H9 (cell line): ENCODE measurements around the gene CD59. TPM values are rescaled to one million over a fixed set of nuclear protein-coding genes. Genes with fewer than 3 reads are reported as not detected.

Source experiments
- DNase-seq: peaks from one replicate; pipeline ENCODE4 v3.0.0-alpha.2; 2017
- H2AFZ ChIP-seq: one replicate; pipeline ENCODE4 v1.6.1; 2013; ENCODE audit warnings: mild to moderate bottlenecking, low read length, control low read depth, moderate library complexity
- H2AK5ac ChIP-seq: 2 replicates; pipeline ENCODE4 v1.6.1; 2013; ENCODE audit warnings: low read length, control low read depth, mixed read lengths; ENCODE audit not compliant: insufficient read length
- H2BK120ac ChIP-seq: one replicate; pipeline ENCODE4 v1.6.1; 2013; ENCODE audit warnings: low read depth, mild to moderate bottlenecking, low read length, control low read depth, inconsistent platforms; ENCODE audit not compliant: poor library complexity, severe bottlenecking
- H2BK12ac ChIP-seq: 2 replicates; pipeline ENCODE4 v1.6.1; 2013; ENCODE audit warnings: low read length, control low read depth, mixed read lengths, low read depth; ENCODE audit not compliant: insufficient read length
- H2BK15ac ChIP-seq: 2 replicates; pipeline ENCODE4 v1.6.1; 2013; ENCODE audit warnings: low read depth, low read length, control low read depth
- H2BK20ac ChIP-seq: one replicate; pipeline ENCODE4 v1.6.1; 2013; ENCODE audit warnings: low read depth, mild to moderate bottlenecking, low read length, control low read depth, inconsistent platforms; ENCODE audit not compliant: poor library complexity, severe bottlenecking
- H2BK5ac ChIP-seq: 2 replicates; pipeline ENCODE4 v1.6.1; 2013; ENCODE audit warnings: low read length, control low read depth, mixed read lengths; ENCODE audit not compliant: insufficient read length
- H3K14ac ChIP-seq: 2 replicates; pipeline ENCODE4 v1.6.1; 2013; ENCODE audit warnings: low read length, control low read depth; ENCODE audit not compliant: insufficient read depth
- H3K18ac ChIP-seq: 2 replicates; pipeline ENCODE4 v1.6.1; 2013; ENCODE audit warnings: low read depth, mild to moderate bottlenecking, mixed read lengths, low read length, control low read depth; ENCODE audit not compliant: insufficient read length
- H3K23ac ChIP-seq: 2 replicates; pipeline ENCODE4 v1.6.1; 2013; ENCODE audit warnings: low read length, control low read depth, mixed read lengths, low read depth; ENCODE audit not compliant: insufficient read length
- H3K23me2 ChIP-seq: 2 replicates; pipeline ENCODE4 v1.6.1; 2013; ENCODE audit warnings: low read depth, mild to moderate bottlenecking, mixed read lengths, low read length, control low read depth; ENCODE audit not compliant: insufficient read length, poor library complexity, severe bottlenecking
- H3K27ac ChIP-seq: 2 replicates; pipeline ENCODE4 v1.5.1; 2013; ENCODE audit warnings: low read length, control low read depth, mixed read lengths, low read depth; ENCODE audit not compliant: insufficient read length
- H3K27me3 ChIP-seq: 2 replicates; pipeline ENCODE4 v1.6.1; 2013; ENCODE audit warnings: low read length, control low read depth, inconsistent platforms; ENCODE audit not compliant: insufficient read depth
- H3K4ac ChIP-seq: 2 replicates; pipeline ENCODE4 v1.6.1; 2013; ENCODE audit warnings: low read depth, mild to moderate bottlenecking, control low read depth, inconsistent platforms, low read length, moderate library complexity
- H3K4me1 ChIP-seq: 2 replicates; pipeline ENCODE4 v1.6.1; 2013; ENCODE audit warnings: low read length, control low read depth, inconsistent platforms; ENCODE audit not compliant: insufficient read depth
- H3K4me2 ChIP-seq: 2 replicates; pipeline ENCODE4 v1.6.1; 2013; ENCODE audit warnings: low read length, control low read depth, mixed read lengths; ENCODE audit not compliant: insufficient read length, insufficient read depth
- H3K56ac ChIP-seq: 2 replicates; pipeline ENCODE4 v1.6.1; 2013; ENCODE audit warnings: low read depth, mild to moderate bottlenecking, mixed read lengths, low read length, control low read depth; ENCODE audit not compliant: insufficient read length
- H3K79me1 ChIP-seq: 2 replicates; pipeline ENCODE4 v1.6.1; 2013; ENCODE audit warnings: low read depth, mild to moderate bottlenecking, moderate library complexity, low read length, control low read depth, inconsistent platforms; ENCODE audit not compliant: insufficient read depth, poor library complexity, severe bottlenecking
- H3K79me2 ChIP-seq: 2 replicates; pipeline ENCODE4 v1.6.1; 2013; ENCODE audit warnings: low read length, control low read depth, inconsistent platforms; ENCODE audit not compliant: insufficient read depth
- H3K9ac ChIP-seq: 2 replicates; pipeline ENCODE4 v1.6.1; 2013; ENCODE audit warnings: low read length, control low read depth, mixed read lengths; ENCODE audit not compliant: insufficient read length; ENCODE audit errors: extremely low read depth
- H3K9me3 ChIP-seq: one replicate; pipeline ENCODE4 v1.6.1; 2013; ENCODE audit warnings: low read depth, low read length, inconsistent platforms; ENCODE audit not compliant: control insufficient read depth
- H3T11ph ChIP-seq: one replicate; pipeline ENCODE4 v1.6.1; 2013; ENCODE audit warnings: mild to moderate bottlenecking, low read length, control low read depth, inconsistent platforms
- H4K20me1 ChIP-seq: one replicate; pipeline ENCODE4 v1.6.1; 2013; ENCODE audit not compliant: control insufficient read depth, insufficient read length, insufficient read depth
- H4K5ac ChIP-seq: 2 replicates; pipeline ENCODE4 v1.6.1; 2013; ENCODE audit warnings: low read depth, mild to moderate bottlenecking, mixed read lengths, low read length, control low read depth; ENCODE audit not compliant: insufficient read length
- H4K8ac ChIP-seq: replicated peaks from 2 replicates; pipeline ENCODE4 v1.6.1; 2013; ENCODE audit warnings: low read length, control low read depth, mixed read lengths, low read depth; ENCODE audit not compliant: insufficient read length
- H4K91ac ChIP-seq: 2 replicates; pipeline ENCODE4 v1.6.1; 2013; ENCODE audit warnings: low read depth, mild to moderate bottlenecking, moderate library complexity, mixed read lengths, low read length, control low read depth; ENCODE audit not compliant: insufficient read length
- H3K27ac Mint-ChIP-seq, 3 experiments: 2 replicates in 2 of 3; 3 replicates in 1 of 3; pipeline ENCODE4 v1.8.0; 2020 to 2021; ENCODE audit warnings: mixed read lengths in 3 of 3, mild to moderate bottlenecking in 1 of 3, moderate library complexity in 1 of 3
- H3K27me3 Mint-ChIP-seq: 2 replicates; pipeline ENCODE4 v1.8.0; 2021; ENCODE audit warnings: low read depth, mild to moderate bottlenecking, moderate library complexity, mixed read lengths
- H3K36me3 Mint-ChIP-seq, 3 experiments: 2 replicates in 2 of 3; 3 replicates in 1 of 3; pipeline ENCODE4 v1.8.0; 2020 to 2021; ENCODE audit warnings: low read depth in 3 of 3, mixed read lengths in 3 of 3; ENCODE audit not compliant: insufficient read depth in 1 of 3
- H3K4me1 Mint-ChIP-seq, 2 experiments: 2 replicates each; pipeline ENCODE4 v1.8.0; 2020; ENCODE audit warnings: mixed read lengths in 2 of 2
- H3K4me3 Mint-ChIP-seq, 2 experiments: 2 replicates in 1 of 2; 3 replicates in 1 of 2; pipeline ENCODE4 v1.8.0; 2020 to 2021; ENCODE audit warnings: mild to moderate bottlenecking in 2 of 2, mixed read lengths in 2 of 2, moderate library complexity in 1 of 2
- H3K9me3 Mint-ChIP-seq, 2 experiments: 2 replicates in 1 of 2; 3 replicates in 1 of 2; pipeline ENCODE4 v1.8.0; 2020; ENCODE audit warnings: mild to moderate bottlenecking in 2 of 2, mixed read lengths in 2 of 2, moderate library complexity in 1 of 2
- WGBS: extraction: QIAGEN DNeasy Blood & Tissue Kit; methylation state at CpG from one replicate; pipeline ENCODE4 v1.1.7; 2013; ENCODE audit warnings: missing lambda C conversion rate, low lambda C conversion rate, mixed read lengths; ENCODE audit not compliant: insufficient read length; ENCODE audit errors: extremely low coverage; 5-methylcytosine and 5-hydroxymethylcytosine counted together
- total RNA-seq: library from RNA; stranded (reverse); gene quantifications from 2 replicates; pipeline ENCODE4 v1.2.1, GENCODE V29; 2021
- TF ChIP-seq, protein P1 (sequence below): fragments of 200-600 bp; sonication (generic); conservative IDR thresholded peaks from 3 replicates; pipeline ENCODE4 v1.8.0; 2021; ENCODE audit warnings: antibody characterized with exemption, mild to moderate bottlenecking

The CD59 gene
- total RNA-seq, 1 experiment from 2014 or later: 91.5 TPM

DNA sequence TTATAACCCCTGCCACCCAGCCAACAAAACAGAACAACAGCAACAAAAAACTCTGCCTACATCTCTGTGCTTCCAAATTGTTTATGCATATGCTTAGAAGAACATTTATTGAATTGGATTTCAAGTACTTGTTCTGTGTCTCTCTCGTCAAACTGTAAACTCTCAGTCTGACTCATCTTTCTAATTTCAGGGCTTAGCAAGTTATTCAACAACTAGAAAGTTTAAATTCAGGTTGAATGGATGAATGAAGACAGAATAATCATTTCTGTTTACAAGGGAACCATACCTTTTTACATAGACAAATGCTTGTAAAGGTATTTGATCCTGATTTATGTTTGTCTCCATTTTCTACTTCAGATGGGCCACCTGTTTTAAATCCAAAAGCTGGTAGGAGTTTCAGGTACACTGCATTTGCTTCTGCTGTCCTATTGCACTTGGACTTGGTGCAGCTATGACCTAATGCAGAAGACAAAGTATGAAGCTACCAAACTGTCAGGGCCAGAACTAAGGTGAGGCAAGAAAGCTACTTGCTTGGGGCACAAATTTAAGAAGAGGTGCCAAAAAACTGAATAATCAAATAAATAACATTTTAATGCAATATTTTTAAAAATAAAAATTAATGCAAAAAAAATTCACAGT is 39.7 kb upstream of the CD59 start:
- H3T11ph ChIP-seq: no peak overlapping the region
- peaks cover 42 to 46% of the 10 kb centered on the region in 2 experiments for H3K4me1 Mint-ChIP-seq
- no peak overlapping the region for H3K4me2 ChIP-seq
- no peaks in the 10 kb centered on the region; the same call in 1 of the 2 replicates for H3K79me2 ChIP-seq
- no CpG with 5 or more reads among the region's 1 CpG for WGBS
- no peak for DNase-seq
- H2AFZ ChIP-seq: no peak overlapping the region
- H4K8ac ChIP-seq: no peak overlapping the region
- no peak overlapping the region for H3K4ac ChIP-seq
- H3K27ac ChIP-seq: no peak overlapping the region
- H3K56ac ChIP-seq: no peak overlapping the region
- peaks cover 12% of the 10 kb centered on the region for H3K23me2 ChIP-seq
- H3K27me3 Mint-ChIP-seq: peaks cover 42% of the 10 kb centered on the region
- H4K5ac ChIP-seq: no peak overlapping the region
- H3K4me3 Mint-ChIP-seq: peak overlapping the region in 1 of 2 experiments; percentile 91; a peak in 2 of 5 replicates
- no peaks in the 10 kb centered on the region; a peak in 1 of 5 replicates for H3K9me3 Mint-ChIP-seq
- H3K9me3 ChIP-seq: no peaks in the 10 kb centered on the region
- no peak overlapping the region for H2BK15ac ChIP-seq
- H3K23ac ChIP-seq: no peak overlapping the region
- H2BK120ac ChIP-seq: no peak overlapping the region
- no peak overlapping the region for H3K9ac ChIP-seq
- H2BK5ac ChIP-seq: no peak overlapping the region
- no peak overlapping the region for H3K14ac ChIP-seq
- peaks cover 6% of the 10 kb centered on the region for H3K4me1 ChIP-seq
- H4K91ac ChIP-seq: no peak overlapping the region
- H2BK12ac ChIP-seq: no peak overlapping the region
- no peak overlapping the region for H3K27ac Mint-ChIP-seq
- no peak overlapping the region for H2BK20ac ChIP-seq
- H3K18ac ChIP-seq: no peak overlapping the region
- no peaks in the 10 kb centered on the region for H4K20me1 ChIP-seq
- peaks cover 2% of the 10 kb centered on the region for H3K79me1 ChIP-seq
- no peaks in the 10 kb centered on the region for H3K36me3 Mint-ChIP-seq
- TF ChIP-seq, protein P1, sequence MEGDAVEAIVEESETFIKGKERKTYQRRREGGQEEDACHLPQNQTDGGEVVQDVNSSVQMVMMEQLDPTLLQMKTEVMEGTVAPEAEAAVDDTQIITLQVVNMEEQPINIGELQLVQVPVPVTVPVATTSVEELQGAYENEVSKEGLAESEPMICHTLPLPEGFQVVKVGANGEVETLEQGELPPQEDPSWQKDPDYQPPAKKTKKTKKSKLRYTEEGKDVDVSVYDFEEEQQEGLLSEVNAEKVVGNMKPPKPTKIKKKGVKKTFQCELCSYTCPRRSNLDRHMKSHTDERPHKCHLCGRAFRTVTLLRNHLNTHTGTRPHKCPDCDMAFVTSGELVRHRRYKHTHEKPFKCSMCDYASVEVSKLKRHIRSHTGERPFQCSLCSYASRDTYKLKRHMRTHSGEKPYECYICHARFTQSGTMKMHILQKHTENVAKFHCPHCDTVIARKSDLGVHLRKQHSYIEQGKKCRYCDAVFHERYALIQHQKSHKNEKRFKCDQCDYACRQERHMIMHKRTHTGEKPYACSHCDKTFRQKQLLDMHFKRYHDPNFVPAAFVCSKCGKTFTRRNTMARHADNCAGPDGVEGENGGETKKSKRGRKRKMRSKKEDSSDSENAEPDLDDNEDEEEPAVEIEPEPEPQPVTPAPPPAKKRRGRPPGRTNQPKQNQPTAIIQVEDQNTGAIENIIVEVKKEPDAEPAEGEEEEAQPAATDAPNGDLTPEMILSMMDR: no peak
- no peak overlapping the region for H2AK5ac ChIP-seq
- H3K27me3 ChIP-seq: peaks cover 5% of the 10 kb centered on the region; the same call in 1 of the 2 replicates
